H1 (cell line): Measurements from ENCODE around the gene RRP7A. TPM values are rescaled to one million over a fixed set of nuclear protein-coding genes. Genes with fewer than 3 reads are reported as not detected.
"Not testable (repeated sequence)": the region's sequence is repeated elsewhere in the genome, so short reads cannot be mapped to it uniquely, and the experiment has no call there.

Experiments used
- CTCF ChIA-PET: fragments of 300-600 bp; sonication (Branson Sonifier 250); formaldehyde crosslinking; loops from one replicate; lab custom pipeline; 2021; ENCODE audit not compliant: partially characterized antibody; lab: Charles Lee
- POLR2A ChIA-PET: fragments of 300-600 bp; sonication (Branson Sonifier 250); formaldehyde crosslinking; loops from one replicate; lab custom pipeline; 2021; ENCODE audit warnings: inconsistent platforms; ENCODE audit not compliant: partially characterized antibody; lab: Charles Lee
- DNase-seq, 2 experiments: peaks; one replicate each; pipeline versions ENCODE4 v3.0.0 to v3.0.0-alpha.2; 2010 to 2022; ENCODE audit warnings: low spot score in 2 of 2, low read depth in 1 of 2, mixed read lengths in 1 of 2
- FAIRE-seq: peaks from 2 replicates; lab custom pipeline; 2011; peaks lifted over from hg19 to GRCh38; lab: Jason Lieb, UNC
- H2AFZ ChIP-seq: 2 replicates; pipeline ENCODE4 v1.8.1; 2012; ENCODE audit warnings: low read length, inconsistent platforms
- H2AK5ac ChIP-seq: 2 replicates; pipeline ENCODE4 v1.6.1; 2013; ENCODE audit warnings: low read depth, low read length
- H2BK120ac ChIP-seq: replicated peaks from 2 replicates; pipeline ENCODE3; 2013; ENCODE audit warnings: low read depth, low read length, inconsistent platforms
- H2BK12ac ChIP-seq: 2 replicates; pipeline ENCODE4 v1.6.1; 2013; ENCODE audit warnings: low read depth, low read length
- H2BK15ac ChIP-seq: 2 replicates; pipeline ENCODE4 v1.6.1; 2013; ENCODE audit warnings: low read length
- H2BK20ac ChIP-seq: 2 replicates; pipeline ENCODE4 v1.6.1; 2013; ENCODE audit warnings: low read length
- H2BK5ac ChIP-seq: 2 replicates; pipeline ENCODE4 v1.6.1; 2013; ENCODE audit warnings: low read depth, low read length
- H3K14ac ChIP-seq: 2 replicates; pipeline ENCODE4 v1.6.1; 2013; ENCODE audit warnings: inconsistent platforms; ENCODE audit not compliant: insufficient read length
- H3K18ac ChIP-seq: 2 replicates; pipeline ENCODE4 v1.6.1; 2013; ENCODE audit warnings: low read length; ENCODE audit errors: extremely low read depth
- H3K23ac ChIP-seq: 2 replicates; pipeline ENCODE4 v1.6.1; 2013; ENCODE audit warnings: inconsistent platforms; ENCODE audit not compliant: insufficient read length
- H3K23me2 ChIP-seq: 2 replicates; pipeline ENCODE4 v1.6.1; 2013; ENCODE audit warnings: low read depth, low read length
- H3K27ac ChIP-seq: 2 replicates; pipeline ENCODE4 v1.6.1; 2011; ENCODE audit warnings: low read depth, low read length, inconsistent platforms
- H3K27me3 ChIP-seq, 4 experiments: replicated peaks in 1 of 4; 1 replicate in 1 of 4; 2 replicates in 3 of 4; pipeline versions ENCODE4 v1.6.1 to v1.8.1; 2011 to 2013; ENCODE audit warnings: low read length in 3 of 4, mild to moderate bottlenecking in 3 of 4, inconsistent platforms in 2 of 4, mixed read lengths in 2 of 4, moderate library complexity in 1 of 4; ENCODE audit not compliant: control insufficient read depth in 3 of 4, insufficient read depth in 3 of 4; ENCODE audit errors: extremely low read depth in 1 of 4
- H3K36me3 ChIP-seq, 4 experiments: 2 replicates each; pipeline versions ENCODE4 v1.6.1 to v1.8.1; 2011 to 2013; ENCODE audit warnings: mild to moderate bottlenecking in 4 of 4, low read length in 3 of 4, moderate library complexity in 2 of 4, control low read depth in 1 of 4, inconsistent platforms in 1 of 4; ENCODE audit not compliant: insufficient read depth in 4 of 4, control insufficient read depth in 2 of 4
- H3K4ac ChIP-seq: replicated peaks from 2 replicates; pipeline ENCODE3; 2013; ENCODE audit warnings: low read length, low read depth, mixed read lengths, inconsistent platforms; ENCODE audit not compliant: insufficient read length
- H3K4me1 ChIP-seq, 4 experiments: replicated peaks in 1 of 4; 1 replicate in 1 of 4; 2 replicates in 3 of 4; pipeline versions ENCODE4 v1.6.1 to v1.8.1; 2011 to 2013; ENCODE audit warnings: low read length in 3 of 4, inconsistent platforms in 2 of 4, mixed read lengths in 1 of 4; ENCODE audit not compliant: insufficient read depth in 4 of 4, control insufficient read depth in 3 of 4
- H3K4me2 ChIP-seq, 2 experiments: 2 replicates each; pipeline versions ENCODE4 v1.6.1 to v1.8.1; 2011 to 2013; ENCODE audit warnings: low read depth in 2 of 2, low read length in 2 of 2, control low read depth in 1 of 2, inconsistent platforms in 1 of 2, mild to moderate bottlenecking in 1 of 2; ENCODE audit not compliant: insufficient read depth in 1 of 2
- H3K4me3 ChIP-seq, 4 experiments: fragments of 200-600, 300-600 bp in 1 of 4; sonication (generic), shearing (Covaris generic), sonication (Bioruptor Twin) in 1 of 4; 2 replicates each; pipeline versions ENCODE4 v1.5.1 to v1.8.1; 2011 to 2016; ENCODE audit warnings: low read length in 4 of 4, low read depth in 3 of 4, control low read depth in 2 of 4, inconsistent platforms in 2 of 4, mild to moderate bottlenecking in 2 of 4, mixed read lengths in 1 of 4, moderate library complexity in 1 of 4; ENCODE audit not compliant: insufficient read depth in 2 of 4; ENCODE audit errors: extremely low read depth in 1 of 4
- H3K56ac ChIP-seq: replicated peaks from 2 replicates; pipeline ENCODE3; 2013; ENCODE audit warnings: low read depth, mild to moderate bottlenecking, mixed read lengths, low read length, inconsistent platforms; ENCODE audit not compliant: insufficient read length
- H3K79me1 ChIP-seq: 2 replicates; pipeline ENCODE4 v1.6.1; 2013; ENCODE audit warnings: low read depth, low read length, control low read depth
- H3K79me2 ChIP-seq, 2 experiments: 2 replicates each; pipeline versions ENCODE4 v1.6.1 to v1.8.1; 2012 to 2013; ENCODE audit warnings: low read length in 2 of 2, mild to moderate bottlenecking in 2 of 2, inconsistent platforms in 1 of 2; ENCODE audit not compliant: insufficient read depth in 2 of 2, control insufficient read depth in 1 of 2
- H3K9ac ChIP-seq, 4 experiments: replicated peaks in 1 of 4; 1 replicate in 1 of 4; 2 replicates in 3 of 4; pipeline versions ENCODE4 v1.6.1 to v1.8.1; 2011 to 2013; ENCODE audit warnings: low read depth in 3 of 4, low read length in 3 of 4, control low read depth in 2 of 4, mild to moderate bottlenecking in 2 of 4, moderate library complexity in 2 of 4, inconsistent platforms in 1 of 4; ENCODE audit errors: extremely low read depth in 1 of 4
- H3K9me3 ChIP-seq, 2 experiments: 2 replicates each; pipeline versions ENCODE4 v1.6.1 to v1.8.1; 2012 to 2013; ENCODE audit warnings: mild to moderate bottlenecking in 2 of 2, moderate library complexity in 2 of 2, control low read depth in 1 of 2, inconsistent platforms in 1 of 2, low read depth in 1 of 2, low read length in 1 of 2, mixed read lengths in 1 of 2; ENCODE audit not compliant: insufficient read depth in 2 of 2
- H4K20me1 ChIP-seq, 2 experiments: replicated peaks in 1 of 2; 2 replicates each; pipeline versions ENCODE3 to v1.8.1; 2011 to 2013; ENCODE audit warnings: inconsistent platforms in 2 of 2, low read length in 2 of 2, mild to moderate bottlenecking in 1 of 2; ENCODE audit not compliant: insufficient read depth in 2 of 2, control insufficient read depth in 1 of 2
- H4K5ac ChIP-seq: 2 replicates; pipeline ENCODE4 v1.6.1; 2013; ENCODE audit warnings: low read length, low read depth, mixed read lengths, inconsistent platforms; ENCODE audit not compliant: insufficient read length
- H4K8ac ChIP-seq: 2 replicates; pipeline ENCODE4 v1.8.0; 2013; ENCODE audit warnings: mild to moderate bottlenecking, moderate library complexity, low read length, inconsistent platforms; ENCODE audit not compliant: insufficient read depth; ENCODE audit errors: extremely low read depth
- H4K91ac ChIP-seq: replicated peaks from 2 replicates; pipeline ENCODE3; 2013; ENCODE audit warnings: low read length, mixed read lengths, inconsistent platforms; ENCODE audit not compliant: insufficient read length
- WGBS, 2 experiments: shearing (Covaris generic) in 1 of 2; methylation state at CpG; one replicate each; pipeline versions ENCODE4 v1.1.6 to v1.1.7; 2013 to 2015; ENCODE audit warnings: low lambda C conversion rate in 2 of 2, mixed read lengths in 2 of 2, inconsistent platforms in 1 of 2, low coverage in 1 of 2, missing lambda C conversion rate in 1 of 2; ENCODE audit not compliant: insufficient replicate concordance in 2 of 2, insufficient coverage in 1 of 2, insufficient read length in 1 of 2; ENCODE audit errors: extremely low coverage in 1 of 2, missing lambda C conversion rate in 1 of 2; 5-methylcytosine and 5-hydroxymethylcytosine counted together
- polyA plus RNA-seq, 7 experiments: library from polyadenylated mRNA; depleted of rRNA in 3 of 7; stranded (reverse) in 5 of 7; unstranded in 2 of 7; fragments of >200 nt in 5 of 7; fragments of 200-250 nt in 2 of 7; gene quantifications; 1 replicate in 5 of 7; 2 replicates in 1 of 7; 4 replicates in 1 of 7; pipeline versions ENCODE4 v1.2.1 to v1.2.3, GENCODE V29; 2011 to 2013; ENCODE audit warnings: missing spikeins in 2 of 7, mixed read lengths in 2 of 7
- total RNA-seq: library from RNA; stranded (reverse); fragmentation: NEBNext Ultra II Directional; extraction: Animal tissue kit (Norgen Biotek cat#: 25700); gene quantifications from 2 replicates; pipeline ENCODE4 v1.2.1, GENCODE V29; 2021

RRP7A gene
- total and polyA plus RNA-seq, 2 of the 8 experiments (the other 6 are each of a cell fraction or from before 2014, with no cell fraction given) = 18.4 to 49.0 TPM

- H3K56ac ChIP-seq, H3K18ac ChIP-seq, H3K79me1 ChIP-seq, H2BK120ac ChIP-seq, H3K27ac ChIP-seq, H3K9ac ChIP-seq, H4K91ac ChIP-seq, H3K23ac ChIP-seq, CTCF ChIA-PET, H3K4ac ChIP-seq, H3K27me3 ChIP-seq, H2BK12ac ChIP-seq, H2BK15ac ChIP-seq, H3K4me3 ChIP-seq, H3K23me2 ChIP-seq, H2AK5ac ChIP-seq, H3K14ac ChIP-seq, H2BK5ac ChIP-seq, H4K8ac ChIP-seq, H3K4me2 ChIP-seq, H2AFZ ChIP-seq, H3K4me1 ChIP-seq, FAIRE-seq, H3K9me3 ChIP-seq, DNase-seq, H2BK20ac ChIP-seq, H4K20me1 ChIP-seq, H4K5ac ChIP-seq: not testable (repeated sequence)
- POLR2A ChIA-PET = interaction anchor here (0.6 to 1.0 kb wide), 2 partner anchors 12 to 862 kb away, joined by 3 read pairs; no protein-coding TSS in a partner anchor
- 84% methylated on average over 7 of the region's 8 CpGs; no CpG with 5 or more reads in 1 of the 2 experiments for WGBS, 2 experiments
- Histone ChIP-seq H3K36me3 (peaks cover 2 to 29% (median 12%) of the 10 kb centered on the region in 4 experiments; a peak in 5 of 8 replicates), H3K79me2 (peaks cover 0 to 13% of the 10 kb centered on the region in 2 experiments; a peak in 2 of 4 replicates)
Measured at GRCh38 chr22:42515304-42515703, 4.3 kb downstream of the RRP7A start.

GRCh38 chr22:42514331-42514730, 5.3 kb downstream of the RRP7A start:
- H3K79me1 ChIP-seq, H3K23me2 ChIP-seq, H3K27me3 ChIP-seq, H4K5ac ChIP-seq, H3K23ac ChIP-seq, H4K8ac ChIP-seq, H3K4me1 ChIP-seq, H3K4me2 ChIP-seq, H3K4me3 ChIP-seq, H3K18ac ChIP-seq, H2BK120ac ChIP-seq, H2BK5ac ChIP-seq, H3K14ac ChIP-seq, H4K91ac ChIP-seq, H2BK20ac ChIP-seq, H4K20me1 ChIP-seq, H3K27ac ChIP-seq, H3K9ac ChIP-seq, H3K4ac ChIP-seq, H3K9me3 ChIP-seq, H2AK5ac ChIP-seq, H3K56ac ChIP-seq, DNase-seq, H2BK12ac ChIP-seq, H2BK15ac ChIP-seq, FAIRE-seq, H2AFZ ChIP-seq: not testable (repeated sequence)
- POLR2A ChIA-PET = interaction anchor here (0.9 kb wide), 1 partner anchor 100 kb away, joined by 3 read pairs; the partner anchor contains the start of gene POLDIP3
- CTCF ChIA-PET = interaction anchor here (1.1 kb wide), 1 partner anchor 71 kb away, joined by 3 read pairs; no protein-coding TSS in a partner anchor
- 93% methylated on average over 7 of the region's 17 CpGs; no CpG with 5 or more reads in 1 of the 2 experiments for WGBS, 2 experiments
- Histone ChIP-seq H3K79me2 (peaks cover 0 to 13% of the 10 kb centered on the region in 2 experiments; a peak in 2 of 4 replicates), H3K36me3 (peaks cover 2 to 29% (median 12%) of the 10 kb centered on the region in 4 experiments; a peak in 6 of 8 replicates)
